ENCODE results near the gene KLHL11.
"Not testable (repeated sequence)": the region's sequence is repeated elsewhere in the genome, so short reads cannot be mapped to it uniquely, and the experiment has no call there.

The KLHL11 gene

DNA sequence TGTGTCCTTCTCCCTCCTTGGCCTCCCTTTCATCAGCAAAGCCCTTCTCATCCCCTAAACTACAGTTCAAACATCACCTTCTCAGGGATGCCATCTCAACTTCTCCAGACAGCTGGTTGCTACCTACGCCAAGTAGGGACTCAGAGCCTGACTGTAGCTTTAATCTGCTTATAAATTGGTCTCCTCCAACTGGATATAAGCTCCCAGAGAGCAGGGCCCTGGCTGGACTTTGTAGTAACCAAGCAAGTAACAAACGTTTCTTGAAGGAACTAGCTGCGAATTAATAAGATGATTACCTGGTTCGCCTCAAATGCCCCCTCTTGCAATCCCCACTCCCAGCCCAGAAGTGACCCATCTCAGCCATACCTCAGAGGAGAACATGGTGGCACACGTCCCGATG is 17.5 kb upstream of the KLHL11 start:
- DNase-seq: no peak

DNA sequence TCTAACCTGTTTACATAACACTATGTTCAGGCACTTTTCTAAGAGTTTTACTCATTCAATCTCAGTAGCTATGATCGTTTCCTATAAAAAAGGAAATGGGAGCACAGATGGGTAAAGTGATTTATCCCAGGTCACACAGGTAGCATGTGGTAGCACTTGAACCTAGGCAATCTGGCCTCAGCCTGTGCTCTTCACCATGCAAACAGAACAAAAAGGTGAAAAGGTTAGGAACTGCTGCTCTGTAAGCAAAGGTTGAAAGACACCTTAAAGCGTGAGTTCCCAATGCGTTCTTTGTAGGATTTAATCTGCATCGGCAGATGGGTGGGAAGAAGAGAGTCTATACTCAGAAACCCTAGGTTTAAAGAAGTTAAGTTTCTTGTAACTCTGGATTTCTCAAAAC is 14.9 kb upstream of the KLHL11 start:
- no peak for DNase-seq

DNA sequence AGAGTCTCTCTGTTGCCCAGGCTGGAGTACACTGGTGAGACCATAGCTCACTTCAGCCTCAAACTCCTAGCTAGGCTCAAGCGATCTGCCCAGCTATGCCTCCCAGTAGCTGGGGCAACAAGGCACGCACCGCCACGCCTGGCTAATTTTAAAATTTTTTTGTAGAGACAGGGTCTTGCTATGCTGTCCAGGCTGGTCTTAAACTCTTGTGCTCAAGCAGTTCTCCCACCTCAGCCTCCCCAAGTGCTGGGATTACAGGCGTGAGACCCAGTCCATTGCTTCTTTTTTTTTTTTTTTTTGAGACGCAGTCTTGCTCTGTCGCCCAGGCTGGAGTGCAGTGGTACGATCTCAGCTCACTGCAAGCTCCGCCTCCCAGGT is 9.1 kb upstream of the KLHL11 start:
- DNase-seq: not testable (repeated sequence)

DNA sequence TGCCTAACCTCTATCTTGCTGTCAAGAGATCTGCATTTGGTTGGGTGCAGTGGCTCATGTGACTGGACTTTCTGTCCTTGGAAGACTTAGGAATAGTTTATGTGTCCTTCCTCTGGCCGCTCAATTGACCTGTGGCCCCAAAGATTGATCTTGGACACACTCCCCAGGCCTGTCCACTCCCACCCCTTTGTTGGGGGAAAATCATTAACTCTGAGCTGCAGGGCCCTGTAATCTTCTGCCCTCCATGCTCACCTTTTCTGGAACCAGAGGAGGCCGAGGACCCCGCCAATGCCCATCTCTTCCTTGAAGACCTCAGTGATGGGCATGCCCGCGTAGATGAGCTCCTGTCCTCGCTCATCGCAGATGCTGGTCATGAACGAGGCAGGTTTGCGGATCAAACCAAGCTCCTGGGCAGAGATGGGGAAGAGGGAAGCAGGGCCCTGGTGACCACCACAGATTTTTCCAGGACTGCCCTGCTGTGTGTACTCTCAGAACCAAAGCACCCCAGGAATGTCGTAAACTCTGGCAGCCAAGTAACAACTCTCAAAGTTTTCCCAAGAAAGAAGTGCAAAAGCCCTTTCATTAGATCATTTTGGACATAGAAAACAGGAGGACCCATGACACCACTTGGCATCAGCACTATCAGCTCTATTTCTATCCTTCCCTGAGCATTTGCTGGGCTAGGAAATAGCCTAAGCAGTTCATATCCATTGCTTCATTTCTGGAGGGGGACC is 8.5 kb upstream of the KLHL11 start:
- DNase-seq: no peak

DNA sequence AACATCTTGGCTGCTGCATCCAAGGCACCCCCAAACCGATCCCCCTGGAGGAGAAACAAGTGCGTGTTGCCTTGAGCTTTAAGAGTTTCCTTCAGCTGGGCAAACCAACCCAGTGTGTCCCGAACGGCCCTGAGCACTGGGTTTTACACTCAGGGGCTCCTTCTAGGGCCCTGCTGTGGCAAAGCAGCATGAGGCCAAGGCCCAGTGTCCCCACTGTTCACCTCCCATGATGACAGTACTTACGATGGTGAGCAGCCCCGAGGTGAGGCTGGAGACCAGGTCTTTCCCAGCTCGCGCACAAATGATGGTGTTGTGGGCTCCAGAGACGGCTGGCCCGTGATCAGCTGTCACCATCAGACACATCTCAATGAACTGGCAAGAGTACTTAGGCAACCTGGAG is 6.6 kb upstream of the KLHL11 start:
- no peak for DNase-seq

DNA sequence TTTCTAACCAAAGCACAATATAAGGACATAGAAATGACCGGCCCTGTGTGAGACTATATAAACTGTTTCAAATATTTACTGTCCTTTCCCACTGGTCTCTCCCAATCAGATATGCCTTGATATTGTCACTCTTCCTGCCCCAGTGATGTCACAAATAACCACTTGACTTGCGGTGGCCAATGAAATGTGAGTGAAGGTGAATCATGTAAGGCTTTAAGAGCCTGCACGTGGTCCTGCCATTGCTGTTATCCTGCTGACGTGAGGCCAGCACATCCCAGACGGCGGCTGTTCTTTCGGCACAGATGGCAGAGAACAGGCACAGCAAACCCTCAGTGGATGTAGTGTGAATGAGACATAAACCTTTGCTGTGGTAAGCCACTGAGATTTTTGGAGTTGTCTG is 5.4 kb upstream of the KLHL11 start:
- DNase-seq: no peak

DNA sequence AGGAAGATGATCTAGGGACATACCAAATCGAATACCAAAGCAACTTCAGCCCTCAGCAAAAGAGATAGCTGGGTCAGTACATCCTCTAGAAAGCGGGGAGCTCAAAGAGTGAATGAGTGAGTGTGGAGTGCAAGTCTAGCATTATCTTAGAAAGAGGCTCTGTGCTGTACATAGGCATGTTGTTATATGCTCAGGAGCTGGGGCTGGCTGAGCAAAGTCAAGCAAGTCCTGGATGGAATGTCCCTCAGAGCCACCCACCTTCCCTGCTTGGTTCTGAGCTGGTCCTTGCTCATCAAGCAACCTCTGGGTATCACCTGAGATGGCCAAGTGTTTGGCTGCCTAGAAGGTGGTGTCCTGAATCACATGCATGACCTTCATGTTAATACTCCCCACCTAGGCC is 4.9 kb upstream of the KLHL11 start:
- DNase-seq: no peak

DNA sequence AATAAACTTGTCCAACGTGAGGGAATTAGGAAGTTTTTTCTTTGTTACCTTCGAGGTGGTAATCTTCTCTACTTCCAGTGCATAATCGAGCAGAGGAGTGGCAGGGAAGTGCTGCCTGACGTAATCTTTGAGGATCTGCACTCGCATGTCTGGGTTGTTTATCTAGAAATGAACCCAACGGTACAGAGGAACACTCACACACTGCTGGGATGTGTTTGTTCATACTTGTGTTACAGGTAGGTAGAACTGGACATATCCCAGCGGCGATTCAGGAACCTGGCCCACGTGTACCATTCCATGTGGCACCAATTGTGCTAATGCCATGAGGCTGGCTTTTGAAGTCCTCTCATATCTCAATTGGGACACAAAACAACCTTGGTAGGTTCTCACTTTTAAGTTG is 4.2 kb upstream of the KLHL11 start:
- DNase-seq: no peak

DNA sequence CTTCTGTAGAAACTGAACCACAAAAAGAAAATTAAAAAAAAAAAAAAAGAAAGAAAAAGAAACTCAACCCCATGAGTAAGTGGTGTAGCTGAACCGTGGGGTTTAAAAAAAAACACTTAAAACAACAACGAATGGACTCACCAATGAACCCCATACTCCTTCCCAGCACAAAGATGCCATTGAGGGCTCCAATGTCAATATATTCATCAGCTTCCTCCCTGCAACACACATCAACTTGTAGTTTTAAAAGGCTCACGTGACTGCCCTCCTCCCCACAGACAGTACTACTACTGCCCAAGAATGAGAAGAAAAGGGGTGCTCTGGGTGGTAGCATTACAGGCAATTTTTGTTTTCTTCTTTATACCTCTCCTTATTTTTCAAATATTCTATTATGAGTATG is 3.3 kb upstream of the KLHL11 start:
- no peak for DNase-seq

DNA sequence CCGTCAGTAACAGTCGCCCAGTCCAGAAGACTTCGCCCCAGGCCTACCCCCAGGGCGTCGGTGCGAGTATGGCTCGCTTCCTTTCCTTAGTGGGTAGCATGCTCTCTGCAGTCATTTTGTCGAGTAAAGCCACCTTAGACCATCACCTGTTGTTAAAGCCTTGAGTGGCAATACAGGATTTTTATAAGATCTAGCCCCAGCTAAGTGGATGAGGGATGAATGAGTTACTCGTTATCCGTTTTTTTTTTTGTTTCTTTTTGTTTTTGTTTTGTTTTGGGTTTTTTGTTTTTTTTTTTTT is 322 bp upstream of the KLHL11 start:
- no peak for DNase-seq

DNA sequence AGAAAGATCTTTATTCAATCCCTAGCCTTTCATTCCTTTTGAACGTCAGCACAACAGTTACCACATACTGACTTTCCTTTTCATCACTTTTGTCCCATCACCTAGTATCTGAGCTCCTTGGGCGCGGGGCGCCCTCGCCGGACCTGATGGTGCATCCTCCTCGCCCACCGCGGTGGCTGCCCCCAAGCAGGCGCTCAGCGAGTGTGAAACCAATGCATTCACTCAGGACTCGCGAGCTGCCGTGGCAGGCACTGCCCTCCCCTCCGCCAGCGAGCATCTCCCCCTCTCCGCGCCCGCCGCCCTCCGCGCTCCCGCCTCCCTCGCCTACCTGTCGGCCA is 756 bp downstream of the KLHL11 start:
- no peak for DNase-seq

DNA sequence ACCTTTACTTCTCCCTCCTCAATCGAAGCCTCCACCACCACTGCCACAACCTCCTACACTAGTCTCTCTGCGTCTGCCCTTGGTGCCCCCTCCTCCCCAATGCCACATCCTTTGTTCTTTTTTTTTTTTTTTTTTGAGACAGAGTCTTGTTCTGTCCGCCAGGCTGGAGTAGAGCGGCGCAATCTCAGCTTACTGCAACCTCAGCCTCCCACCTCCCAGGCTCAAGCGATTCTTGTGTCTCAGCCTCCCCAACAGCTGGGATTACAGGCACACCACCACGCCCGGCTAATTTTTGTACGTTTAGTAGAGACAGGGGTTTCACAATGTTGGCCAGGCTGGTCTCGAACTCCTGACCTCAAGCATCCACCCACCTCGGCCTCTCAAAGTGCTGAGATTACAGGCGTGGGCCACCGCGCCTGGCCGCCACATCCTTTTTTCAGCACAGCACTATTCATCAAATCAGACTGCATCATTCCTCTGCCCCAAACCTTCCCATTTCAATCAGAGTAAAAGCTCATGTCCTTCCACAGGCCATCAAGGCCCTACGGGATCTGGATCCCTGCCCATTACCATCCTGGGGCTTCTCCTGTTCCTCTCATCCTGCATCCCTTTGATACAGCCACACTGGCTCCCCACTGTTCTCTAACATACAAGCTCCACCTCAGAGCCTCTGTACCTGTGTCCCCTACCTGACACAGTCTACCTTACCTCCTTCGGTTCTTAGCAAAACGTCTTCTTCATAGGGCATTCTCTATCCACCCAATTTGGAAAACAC is 2.0 kb downstream of the KLHL11 start:
- DNase-seq: no peak

DNA sequence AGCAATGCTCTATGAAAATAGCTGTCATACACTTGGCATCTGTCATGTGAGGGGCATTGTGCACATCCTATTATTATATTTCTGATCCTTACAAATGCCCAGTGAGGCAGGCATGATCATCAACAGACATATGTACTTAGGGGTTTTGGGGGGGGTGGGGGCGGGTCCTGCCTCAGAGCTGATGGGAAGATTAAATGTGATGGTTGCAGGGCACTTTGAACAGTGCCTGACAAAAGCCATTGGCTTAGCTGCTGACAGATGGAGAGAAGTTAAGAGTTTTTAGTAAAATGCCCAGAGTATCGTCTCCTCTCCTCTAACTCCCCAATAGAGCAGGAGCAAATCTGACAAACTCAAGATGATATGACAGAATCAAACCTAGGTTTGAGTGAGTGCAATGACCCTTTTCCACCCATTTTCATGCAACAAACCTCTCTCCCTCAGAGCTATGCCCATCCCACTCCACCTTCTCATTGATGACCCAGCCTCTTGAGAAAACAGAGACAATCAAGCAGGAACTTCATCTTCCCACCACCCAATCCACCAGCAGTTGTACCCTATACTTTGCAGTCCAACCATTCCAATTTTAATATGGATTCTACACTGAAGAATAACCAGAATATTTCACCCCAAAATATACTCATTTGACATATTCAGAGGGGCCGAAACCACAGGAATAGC is 4.8 kb downstream of the KLHL11 start:
- no peak for DNase-seq

DNA sequence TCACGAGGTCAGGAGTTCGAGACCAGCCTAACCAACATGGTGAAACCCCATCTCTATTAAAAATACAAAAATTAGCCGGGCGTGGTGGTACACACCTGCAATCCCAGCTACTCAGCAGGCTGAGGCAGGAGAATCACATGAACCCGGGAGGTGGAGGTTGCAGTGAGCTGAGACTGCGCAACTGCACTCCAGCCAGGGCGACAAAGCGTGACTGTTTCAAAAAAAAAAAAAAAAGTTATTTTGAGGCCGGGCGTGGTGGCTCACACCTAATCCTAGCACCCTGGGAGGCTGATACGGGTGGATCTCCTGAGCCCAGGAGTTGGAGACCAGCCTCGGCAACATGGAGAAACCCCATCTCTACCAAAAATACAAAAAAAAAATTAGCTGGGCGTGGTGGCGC is 13.8 kb downstream of the KLHL11 start:
- not testable (repeated sequence) for DNase-seq

DNA sequence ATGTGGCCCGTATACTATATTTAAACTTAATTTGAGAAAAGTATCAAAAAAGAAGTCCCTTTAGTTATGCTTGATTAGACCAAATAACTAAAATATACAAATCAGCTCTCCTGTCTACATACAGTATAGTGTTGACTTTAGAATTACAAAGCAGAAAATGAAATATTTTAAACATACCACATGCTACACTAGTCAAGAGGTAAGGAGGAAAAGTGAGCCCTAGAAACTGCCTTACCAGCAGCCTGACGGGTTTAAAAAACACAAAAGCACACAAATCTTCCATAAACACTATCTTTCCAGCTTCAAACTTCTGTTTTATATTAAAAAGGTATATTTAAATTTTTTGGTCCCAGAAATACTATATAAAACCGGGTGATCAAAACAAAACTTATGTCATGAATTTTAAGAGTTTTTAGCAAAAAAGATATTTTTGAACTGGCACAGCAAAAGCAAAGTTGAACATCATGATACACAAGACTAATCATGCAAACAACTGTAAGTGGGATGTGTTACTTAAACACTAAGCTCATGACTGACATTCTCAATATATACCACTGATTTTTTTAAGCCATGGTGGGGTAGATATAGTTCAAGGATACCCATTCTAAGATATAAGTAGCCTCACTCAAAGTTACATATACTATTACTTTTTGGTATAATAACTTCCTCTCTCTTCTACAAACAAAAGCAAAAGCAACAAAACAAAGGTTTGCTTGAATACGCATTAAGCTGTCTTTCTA is 15.8 kb downstream of the KLHL11 start:
- no peak for DNase-seq

DNA sequence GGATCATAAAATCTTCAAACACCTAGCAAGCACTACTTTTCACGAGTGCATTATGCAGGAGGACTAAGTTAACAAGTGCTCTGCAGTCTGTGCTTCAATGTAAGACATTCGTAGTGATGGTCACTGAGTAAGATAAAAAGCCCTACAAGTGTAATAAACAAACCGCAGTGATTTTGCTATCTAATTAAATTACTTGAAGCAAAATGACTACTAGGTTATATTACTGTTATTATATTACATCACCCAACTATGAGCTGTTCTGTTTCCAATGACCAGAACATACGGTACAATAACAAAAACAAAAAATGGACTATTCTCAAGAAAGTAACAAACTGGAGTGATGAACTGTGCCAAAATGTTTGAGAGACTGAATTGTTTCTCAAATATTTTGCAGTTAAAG is 16.4 kb downstream of the KLHL11 start:
- no peak for DNase-seq

DNA sequence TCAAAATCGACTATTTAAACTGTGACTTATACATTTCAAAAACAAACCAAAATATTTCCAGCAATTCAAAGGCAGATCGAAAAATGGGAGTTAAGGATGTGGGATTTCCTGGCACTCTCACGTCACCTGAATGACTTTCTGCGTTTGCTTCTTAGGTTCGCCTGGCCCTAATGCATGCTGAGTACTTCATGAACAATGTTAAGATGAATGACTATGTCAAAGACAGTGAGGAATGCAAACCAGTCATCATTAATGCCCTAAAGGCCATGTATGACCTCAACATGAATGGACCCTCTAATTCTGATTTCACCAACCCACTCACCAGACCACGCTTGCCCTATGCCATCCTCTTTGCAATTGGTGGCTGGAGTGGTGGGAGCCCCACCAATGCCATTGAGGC is 20.3 kb downstream of the KLHL11 start:
- DNase-seq: no peak

DNA sequence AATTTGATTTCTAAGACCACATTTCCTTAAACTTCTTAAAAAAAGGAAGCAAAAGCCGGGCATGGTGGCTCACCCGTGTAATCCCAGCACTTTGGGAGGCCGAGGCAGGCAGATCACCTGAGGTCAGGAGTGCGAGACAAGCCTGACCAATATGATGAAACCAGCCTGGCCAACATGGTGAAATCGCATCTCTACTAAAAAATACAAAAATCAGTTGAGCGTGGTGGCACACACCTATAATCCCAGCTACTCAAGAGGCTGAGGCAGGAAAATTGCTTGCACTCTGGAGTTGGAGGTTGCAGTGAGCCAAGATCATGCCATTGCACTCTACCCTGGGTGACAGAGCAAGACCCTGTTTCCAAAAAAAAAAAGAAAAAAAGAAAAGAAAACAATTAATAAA is 24.4 kb downstream of the KLHL11 start:
- DNase-seq: not testable (repeated sequence)

DNA sequence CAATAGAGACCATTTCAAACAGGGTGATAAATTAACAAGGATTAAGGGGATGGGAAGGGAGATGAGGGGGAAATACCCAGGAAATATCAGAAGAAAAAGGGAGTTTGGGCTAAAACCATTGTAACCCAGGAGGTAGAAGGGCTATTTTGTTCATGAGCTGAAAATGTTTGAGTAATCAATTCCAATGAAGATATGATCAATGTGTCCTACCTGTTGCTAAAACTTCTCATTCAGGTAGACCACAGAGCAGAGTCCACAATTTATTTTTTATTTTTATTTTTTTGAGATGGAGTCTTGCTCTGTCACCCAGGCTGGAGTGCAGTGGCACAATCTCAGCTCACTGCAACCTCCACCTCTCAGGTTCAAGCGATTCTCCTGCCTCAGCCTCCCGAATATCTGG is 25.8 kb downstream of the KLHL11 start:
- not testable (repeated sequence) for DNase-seq

DNA sequence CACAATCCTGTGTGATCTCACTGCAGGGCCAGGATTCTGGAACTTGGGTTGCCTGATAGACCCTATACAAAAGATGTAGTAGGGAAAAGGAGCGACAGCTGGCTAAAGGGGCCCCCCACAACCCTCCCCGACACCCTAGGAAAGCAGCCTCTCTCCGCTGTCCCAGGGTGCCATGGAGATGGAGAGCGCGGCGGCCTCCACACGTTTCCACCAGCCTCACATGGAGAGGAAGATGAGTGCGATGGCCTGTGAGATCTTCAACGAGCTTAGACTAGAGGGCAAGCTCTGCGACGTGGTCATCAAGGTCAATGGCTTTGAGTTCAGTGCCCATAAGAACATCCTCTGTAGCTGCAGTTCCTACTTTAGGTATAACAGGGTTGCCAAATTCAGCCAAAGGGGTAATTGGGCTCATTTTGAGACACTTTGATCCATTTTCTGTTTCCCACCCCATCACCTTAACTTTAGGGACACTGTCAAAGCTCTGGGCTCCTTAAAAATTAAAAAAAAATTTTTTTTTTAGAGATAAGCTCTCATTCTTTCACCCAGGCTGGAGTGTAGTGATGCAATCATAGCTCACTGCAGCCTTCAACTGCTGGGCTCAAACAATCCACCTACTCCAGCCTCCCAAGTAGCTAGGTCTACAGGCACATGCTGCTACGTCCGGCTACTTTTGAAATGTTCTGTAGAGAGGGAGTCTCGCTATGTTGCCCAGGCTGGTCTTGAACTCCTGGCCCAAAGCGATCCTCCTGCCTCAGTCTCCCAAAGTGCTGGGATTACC is 27.3 kb downstream of the KLHL11 start, which contains the start of gene KLHL10:
KLHL10 (plus strand) TSS at position 65 of the 778 bp plus-strand sequence; CDS start at position 173, 108 bp downstream.
- DNase-seq: no peak

DNA sequence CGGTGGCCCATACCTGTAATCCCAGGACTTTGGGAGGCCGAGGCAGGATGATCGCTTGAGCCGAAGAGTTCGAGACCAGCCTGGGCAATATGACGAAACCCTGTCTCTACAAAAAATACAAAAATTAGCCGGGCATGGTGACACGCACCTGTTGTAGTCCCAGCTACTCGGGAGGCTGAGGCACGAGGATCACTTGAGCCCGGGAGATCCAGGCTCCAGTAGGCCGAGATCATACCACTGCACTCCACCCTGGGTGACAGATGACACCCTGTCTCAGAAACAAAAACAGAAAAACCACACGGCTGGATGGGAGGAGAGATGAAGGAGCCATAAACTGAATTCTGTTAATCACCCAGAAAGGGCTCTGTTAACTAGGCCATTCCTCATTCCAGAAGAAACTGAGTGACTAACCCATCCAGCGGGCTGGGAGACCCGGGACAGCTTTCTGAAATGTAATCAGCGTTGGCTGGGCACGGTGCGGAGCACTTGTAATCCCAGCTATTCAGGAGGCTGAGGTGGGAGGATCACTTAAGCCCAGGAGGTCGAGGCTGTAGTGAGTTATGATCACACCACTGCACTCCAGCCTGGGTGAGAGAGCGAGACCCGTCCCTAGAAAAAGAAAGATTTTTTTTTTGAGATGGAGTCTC is 28.6 kb downstream of the KLHL11 start:
- DNase-seq: no peak
